IPS-20b (cell line): ENCODE measurements around the gene MPZL3.
A peak's percentile ranks its signal among the peaks of the same experiment; 100 is the strongest.

ENCODE experiments used
- H3K27ac ChIP-seq: one replicate; pipeline ENCODE4 v1.5.1; 2013; ENCODE audit warnings: low read length
- H3K27me3 ChIP-seq: 2 replicates; pipeline ENCODE4 v1.6.1; 2013; ENCODE audit warnings: mild to moderate bottlenecking, low read length, inconsistent platforms; ENCODE audit not compliant: insufficient read depth
- H3K36me3 ChIP-seq: 2 replicates; pipeline ENCODE4 v1.6.1; 2013; ENCODE audit warnings: low read depth, mild to moderate bottlenecking, inconsistent platforms, low read length, moderate library complexity; ENCODE audit not compliant: insufficient read depth
- H3K4me1 ChIP-seq: 2 replicates; pipeline ENCODE4 v1.6.1; 2013; ENCODE audit warnings: mild to moderate bottlenecking, control low read depth, inconsistent platforms, low read length, moderate library complexity; ENCODE audit not compliant: insufficient read depth
- H3K4me3 ChIP-seq: 2 replicates; pipeline ENCODE4 v1.5.1; 2013; ENCODE audit warnings: mild to moderate bottlenecking, low read length, inconsistent platforms
- H3K9ac ChIP-seq: 2 replicates; pipeline ENCODE4 v1.6.1; 2013; ENCODE audit warnings: low read depth, mild to moderate bottlenecking, inconsistent platforms, low read length, moderate library complexity
- H3K9me3 ChIP-seq: 2 replicates; pipeline ENCODE4 v1.6.1; 2013; ENCODE audit warnings: mild to moderate bottlenecking, low read depth, low read length, inconsistent platforms; ENCODE audit not compliant: insufficient read depth

Gene MPZL3, protein sequence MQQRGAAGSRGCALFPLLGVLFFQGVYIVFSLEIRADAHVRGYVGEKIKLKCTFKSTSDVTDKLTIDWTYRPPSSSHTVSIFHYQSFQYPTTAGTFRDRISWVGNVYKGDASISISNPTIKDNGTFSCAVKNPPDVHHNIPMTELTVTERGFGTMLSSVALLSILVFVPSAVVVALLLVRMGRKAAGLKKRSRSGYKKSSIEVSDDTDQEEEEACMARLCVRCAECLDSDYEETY

DNA sequence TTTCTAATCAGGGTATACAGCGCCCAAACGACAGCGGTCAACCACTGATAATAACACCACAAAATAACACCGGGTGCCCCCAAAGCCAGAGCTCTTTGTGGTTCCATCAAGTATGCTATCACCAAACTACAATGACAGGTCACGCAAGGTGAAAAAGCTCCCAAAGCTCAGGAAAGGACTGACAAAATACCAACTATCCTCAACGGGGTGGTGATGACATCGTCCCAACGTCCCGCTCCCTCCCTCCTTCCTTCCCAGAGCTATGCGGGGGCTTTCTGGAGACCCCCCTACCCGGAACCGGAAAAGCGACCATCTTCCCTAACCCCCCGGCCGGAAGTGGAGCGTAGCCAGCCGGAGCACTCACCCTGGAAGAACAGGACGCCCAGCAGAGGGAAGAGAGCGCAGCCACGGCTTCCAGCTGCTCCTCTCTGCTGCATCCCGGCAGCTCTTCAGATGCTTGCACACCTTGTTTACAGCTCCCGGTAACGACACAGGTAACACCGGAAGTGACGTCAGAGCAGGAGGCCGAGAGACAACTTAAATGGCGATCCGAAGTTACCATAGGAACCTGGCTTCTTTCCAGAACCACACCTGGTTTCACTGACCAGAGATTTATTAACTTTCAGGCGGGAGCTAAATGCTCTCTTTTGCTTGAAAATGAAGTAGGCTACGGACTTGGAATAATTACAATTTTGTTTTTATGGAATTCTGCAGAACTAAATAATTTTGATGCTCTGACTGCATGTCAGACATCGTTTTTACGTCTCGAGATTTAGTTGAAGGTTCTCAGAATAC is at the start of gene MPZL3:
MPZL3 (minus strand) TSS at position 508 of the 795 bp plus-strand sequence; CDS start at position 437, 71 bp downstream.
- Histone ChIP-seq H3K9ac (peak within 1 kb of the TSS; percentile 82), H3K27ac (peak within 1 kb of the TSS; percentile 74), H3K27me3 (peaks cover 36% of the 10 kb centered on the region; the same call in 1 of the 2 replicates), H3K9me3 (no peaks in the 10 kb centered on the region), H3K36me3 (no peaks in the 10 kb centered on the region), H3K4me1 (0 out of 2 replicates have a peak, but pooled peaks cover 5% of the 10 kb centered on the region), H3K4me3 (peak within 1 kb of the TSS; percentile 76)

- Histone ChIP-seq H3K36me3 (no peaks in the 10 kb centered on the region), H3K27ac (no peak overlapping the region), H3K9me3 (no peaks in the 10 kb centered on the region)
These were observed 49.5 kb upstream of the MPZL3 start for GRCh38 chr11:118301600-118302195.

DNA sequence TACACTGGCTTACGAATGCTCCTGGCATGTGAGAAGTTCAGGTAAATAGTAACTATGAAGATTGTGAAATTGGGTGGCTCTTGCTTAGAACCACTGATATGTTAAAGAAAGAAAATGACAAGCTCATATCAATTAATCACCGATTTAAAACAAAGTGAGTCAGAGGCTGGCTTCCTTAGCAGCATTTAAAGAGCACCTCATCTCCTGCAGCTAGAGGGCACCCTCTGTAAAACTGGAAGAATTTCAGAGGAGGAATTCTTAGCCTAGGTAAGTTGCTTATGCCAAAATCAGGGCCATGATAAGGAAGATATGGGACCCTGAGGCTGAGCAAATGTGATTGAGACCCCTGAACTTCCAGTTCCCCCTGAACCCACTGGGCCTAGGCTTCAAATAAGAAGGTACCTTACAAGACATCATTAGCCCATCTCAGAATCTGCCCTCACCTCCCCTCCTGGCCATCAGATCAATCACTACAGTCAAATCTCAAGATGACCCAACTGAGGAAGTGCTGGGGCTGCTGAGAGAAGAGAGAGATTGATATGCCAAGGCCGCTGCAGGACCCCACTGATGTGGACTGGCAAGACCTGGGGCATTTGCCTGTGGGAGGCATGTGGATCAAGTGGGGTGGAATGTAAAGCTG is 43.8 kb upstream of the MPZL3 start:
- Histone ChIP-seq H3K9ac (no peak overlapping the region), H3K9me3 (no peaks in the 10 kb centered on the region), H3K4me1 (no peaks in the 10 kb centered on the region), H3K27me3 (peaks cover 10% of the 10 kb centered on the region; the same call in 1 of the 2 replicates), H3K4me3 (no peak overlapping the region), H3K27ac (no peak overlapping the region), H3K36me3 (no peaks in the 10 kb centered on the region)

More at GRCh38 chr11:118301600-118302195, 49.5 kb upstream of the MPZL3 start:
- Histone ChIP-seq H3K27me3 (0 out of 2 replicates have a peak, but pooled peaks cover 3% of the 10 kb centered on the region), H3K4me1 (no peaks in the 10 kb centered on the region), H3K9ac (no peak overlapping the region), H3K4me3 (no peak overlapping the region)

- Histone ChIP-seq H3K4me3 (no peak overlapping the region), H3K9me3 (no peaks in the 10 kb centered on the region), H3K27me3 (peaks cover 10% of the 10 kb centered on the region; the same call in 1 of the 2 replicates), H3K36me3 (no peaks in the 10 kb centered on the region), H3K4me1 (no peaks in the 10 kb centered on the region), H3K9ac (no peak overlapping the region), H3K27ac (no peak overlapping the region)
These were observed 43.0 kb upstream of the MPZL3 start for GRCh38 chr11:118295199-118295598.

DNA sequence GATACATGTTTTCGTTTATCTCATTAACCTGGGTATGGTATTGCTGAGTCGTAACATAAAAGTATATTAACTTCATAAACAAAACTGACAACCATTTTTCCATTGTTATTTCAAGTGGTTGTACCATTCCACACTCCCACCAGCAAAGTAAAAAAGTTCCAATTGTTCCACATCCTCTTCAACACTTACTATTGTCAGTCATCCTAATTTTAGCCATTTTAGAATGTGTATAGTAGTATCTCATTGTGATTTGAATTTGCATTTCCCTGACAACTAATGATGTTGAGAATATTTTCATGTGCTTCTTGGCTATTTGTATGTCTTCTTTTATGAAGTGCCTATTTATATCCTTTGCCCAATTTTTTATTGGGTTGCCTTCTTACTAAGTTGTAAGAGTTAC is 41.9 kb upstream of the MPZL3 start:
- H3K4me3 ChIP-seq = no peak overlapping the region
- peaks cover 6% of the 10 kb centered on the region; the same call in 1 of the 2 replicates for H3K27me3 ChIP-seq
- no peaks in the 10 kb centered on the region for H3K9me3 ChIP-seq
- no peak overlapping the region for H3K9ac ChIP-seq
- H3K36me3 ChIP-seq = no peaks in the 10 kb centered on the region
- H3K4me1 ChIP-seq = no peaks in the 10 kb centered on the region
- H3K27ac ChIP-seq = no peak overlapping the region

GRCh38 chr11:118291477-118292135 is 39.4 kb upstream of the MPZL3 start:
- Histone ChIP-seq H3K27ac (no peak overlapping the region), H3K4me3 (no peak overlapping the region), H3K9me3 (no peaks in the 10 kb centered on the region), H3K36me3 (no peaks in the 10 kb centered on the region), H3K27me3 (peaks cover 6% of the 10 kb centered on the region; the same call in 1 of the 2 replicates), H3K4me1 (no peaks in the 10 kb centered on the region), H3K9ac (no peak overlapping the region)

DNA sequence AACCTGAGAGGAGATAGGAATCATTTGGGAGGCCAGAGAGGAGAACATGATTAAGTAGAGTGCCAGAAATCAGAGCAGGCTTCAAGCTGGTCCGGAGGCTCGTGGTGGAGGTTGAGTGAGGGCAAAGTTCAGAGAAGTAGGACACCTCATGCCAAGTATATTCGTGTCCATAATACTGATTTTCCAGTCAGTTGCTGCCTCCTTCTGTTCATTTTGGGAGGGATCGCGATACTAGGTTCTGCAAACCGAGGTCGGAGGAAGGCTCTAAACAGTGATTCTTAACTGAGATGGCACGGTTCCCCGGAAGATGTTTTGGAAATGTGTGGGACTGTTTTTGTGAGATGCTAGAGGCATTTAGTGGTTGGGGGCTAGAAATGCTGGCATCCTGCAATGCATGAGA is 38.8 kb upstream of the MPZL3 start:
- Histone ChIP-seq H3K9me3 (no peaks in the 10 kb centered on the region), H3K36me3 (no peaks in the 10 kb centered on the region), H3K27me3 (peaks cover 6% of the 10 kb centered on the region; the same call in 1 of the 2 replicates), H3K4me3 (no peak overlapping the region), H3K9ac (no peak overlapping the region), H3K4me1 (no peaks in the 10 kb centered on the region), H3K27ac (no peak overlapping the region)

- no peak overlapping the region for H3K4me3 ChIP-seq
- H3K4me1 ChIP-seq = no peaks in the 10 kb centered on the region
- H3K27me3 ChIP-seq = peaks cover 6% of the 10 kb centered on the region; the same call in 1 of the 2 replicates
- no peaks in the 10 kb centered on the region for H3K9me3 ChIP-seq
- no peak overlapping the region for H3K27ac ChIP-seq
- H3K36me3 ChIP-seq = no peaks in the 10 kb centered on the region
- H3K9ac ChIP-seq = no peak overlapping the region
These were observed 37.2 kb upstream of the MPZL3 start for GRCh38 chr11:118289401-118289800.

GRCh38 chr11:118287006-118287405 is 34.8 kb upstream of the MPZL3 start:
- Histone ChIP-seq H3K36me3 (no peaks in the 10 kb centered on the region), H3K4me1 (no peaks in the 10 kb centered on the region), H3K27ac (no peak overlapping the region), H3K9ac (no peak overlapping the region), H3K9me3 (no peaks in the 10 kb centered on the region), H3K27me3 (peaks cover 6% of the 10 kb centered on the region; the same call in 1 of the 2 replicates), H3K4me3 (no peak overlapping the region)

- H3K4me3 ChIP-seq = no peak overlapping the region
- H3K36me3 ChIP-seq = no peaks in the 10 kb centered on the region
- peaks cover 2% of the 10 kb centered on the region; the same call in 1 of the 2 replicates for H3K27me3 ChIP-seq
- no peaks in the 10 kb centered on the region for H3K9me3 ChIP-seq
- no peak overlapping the region for H3K27ac ChIP-seq
- H3K4me1 ChIP-seq = no peaks in the 10 kb centered on the region
- H3K9ac ChIP-seq = no peak overlapping the region
These were observed 34.4 kb upstream of the MPZL3 start for GRCh38 chr11:118286545-118286944.
